BE2C (cell line): Measurements from ENCODE around the gene IP6K3.

Experiments used
- DNase-seq: peaks from one replicate; pipeline ENCODE4 v3.0.0-alpha.2; 2020
- H3K27me3 ChIP-seq: fragments of 250-450 bp; sonication (Bioruptor Pico); 2 replicates; pipeline ENCODE4 v1.5.1; 2020; ENCODE audit warnings: mild to moderate bottlenecking
- H3K36me3 ChIP-seq: fragments of 250-450 bp; sonication (Bioruptor Pico); 2 replicates; pipeline ENCODE4 v1.5.1; 2020; ENCODE audit warnings: mild to moderate bottlenecking
- H3K4me1 ChIP-seq: fragments of 250-450 bp; sonication (Bioruptor Pico); 2 replicates; pipeline ENCODE4 v1.5.1; 2020
- H3K4me3 ChIP-seq: 2 replicates; pipeline ENCODE4 v1.5.1; 2011; ENCODE audit warnings: low read depth, low read length
- H3K9me3 ChIP-seq: fragments of 250-450 bp; sonication (Bioruptor Pico); 2 replicates; pipeline ENCODE4 v1.5.1; 2020
- CTCF ChIP-seq: IDR thresholded peaks from 2 replicates; pipeline ENCODE4 v1.5.1; 2012; ENCODE audit warnings: mild to moderate bottlenecking, low read depth, low read length

IP6K3 gene

GRCh38 chr6:33722103-33722623 lies 24.5 kb downstream of the IP6K3 start:
- DNase-seq = no peak
- Histone ChIP-seq H3K27me3 (no peaks in the 10 kb centered on the region), H3K9me3 (no peaks in the 10 kb centered on the region), H3K4me1 (no peaks in the 10 kb centered on the region), H3K36me3 (no peaks in the 10 kb centered on the region), H3K4me3 (no peak overlapping the region)
- no peak for TF ChIP-seq CTCF

- Histone ChIP-seq H3K4me3 (no peak overlapping the region), H3K27me3 (no peaks in the 10 kb centered on the region), H3K36me3 (no peaks in the 10 kb centered on the region), H3K4me1 (no peaks in the 10 kb centered on the region), H3K9me3 (no peaks in the 10 kb centered on the region)
- no peak for DNase-seq
- TF ChIP-seq CTCF = no peak
Observed at GRCh38 chr6:33721508-33721907, 25.2 kb downstream of the IP6K3 start.

GRCh38 chr6:33720998-33721397 lies 25.7 kb downstream of the IP6K3 start:
- H3K9me3 ChIP-seq = no peaks in the 10 kb centered on the region
- no peaks in the 10 kb centered on the region for H3K36me3 ChIP-seq
- H3K27me3 ChIP-seq = no peaks in the 10 kb centered on the region
- no peaks in the 10 kb centered on the region for H3K4me1 ChIP-seq
- DNase-seq = no peak
- no peak overlapping the region for H3K4me3 ChIP-seq
- TF ChIP-seq CTCF = no peak

GRCh38 chr6:33719326-33719987 lies 27.2 kb downstream of the IP6K3 start:
- no peaks in the 10 kb centered on the region for H3K27me3 ChIP-seq
- H3K9me3 ChIP-seq = no peaks in the 10 kb centered on the region
- H3K4me1 ChIP-seq = no peaks in the 10 kb centered on the region
- DNase-seq = no peak
- no peak for TF ChIP-seq CTCF
- H3K36me3 ChIP-seq = no peaks in the 10 kb centered on the region
- no peak overlapping the region for H3K4me3 ChIP-seq

- H3K27me3 ChIP-seq = no peaks in the 10 kb centered on the region
- no peak overlapping the region for H3K4me3 ChIP-seq
- no peak for TF ChIP-seq CTCF
- H3K4me1 ChIP-seq = no peaks in the 10 kb centered on the region
- no peak for DNase-seq
- H3K9me3 ChIP-seq = no peaks in the 10 kb centered on the region
- no peaks in the 10 kb centered on the region for H3K36me3 ChIP-seq
Observed at GRCh38 chr6:33718713-33719112, 28.0 kb downstream of the IP6K3 start.

GRCh38 chr6:33717934-33718455 lies 28.7 kb downstream of the IP6K3 start:
- Histone ChIP-seq H3K36me3 (no peaks in the 10 kb centered on the region), H3K9me3 (no peaks in the 10 kb centered on the region), H3K27me3 (no peaks in the 10 kb centered on the region), H3K4me3 (no peak overlapping the region), H3K4me1 (no peaks in the 10 kb centered on the region)
- no peak for TF ChIP-seq CTCF
- DNase-seq = no peak
